ENCODE data around the gene GPT2. TPM values are rescaled to one million over a fixed set of nuclear protein-coding genes. Genes with fewer than 3 reads are reported as not detected.

Gene GPT2
- total RNA-seq, 1 donor from 2014 or later, result 21.6 TPM

DNA sequence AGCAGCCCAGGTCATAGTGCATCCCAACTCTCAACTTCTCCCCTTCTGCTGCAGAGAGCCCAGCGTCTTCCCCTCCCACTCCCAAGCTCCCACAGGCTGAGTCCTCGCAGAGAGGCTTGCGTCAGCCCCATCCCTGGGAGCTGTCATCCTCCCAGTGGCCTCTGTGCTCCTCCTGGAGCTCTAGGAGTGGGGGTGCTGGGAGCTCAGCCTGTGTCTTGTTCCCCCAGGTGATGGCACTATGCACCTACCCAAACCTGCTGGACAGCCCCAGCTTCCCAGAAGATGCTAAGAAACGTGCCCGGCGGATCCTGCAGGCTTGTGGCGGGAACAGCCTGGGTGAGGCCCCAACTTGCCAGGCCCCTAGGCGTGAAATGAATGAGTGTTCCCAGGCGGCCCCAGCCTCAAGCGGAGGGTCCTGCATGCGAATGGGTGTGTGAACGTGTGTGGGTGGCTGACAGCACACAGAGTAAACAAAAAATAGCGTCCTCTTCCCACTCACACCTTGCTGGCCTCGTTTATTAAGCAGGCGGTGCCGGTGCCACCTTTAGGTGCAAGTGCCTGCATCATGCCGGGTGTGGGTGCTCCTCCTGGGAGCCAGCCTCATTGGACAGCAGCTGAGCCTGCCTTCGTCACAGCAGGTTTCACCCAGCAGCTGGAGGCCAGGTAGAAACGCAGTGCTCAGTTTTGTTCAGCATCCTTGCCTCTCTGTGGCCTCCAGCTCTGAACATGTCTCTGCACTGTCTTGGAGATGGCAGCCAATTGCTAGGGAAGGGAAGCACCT lies 16.5 kb downstream of the GPT2 start:
- Mint-ChIP-seq H3K36me3 (peaks cover 21% of the 10 kb centered on the region), H3K4me3 (no peak overlapping the region), H3K9me3 (no peaks in the 10 kb centered on the region), H3K27me3 (ENCODE audit: insufficient read depth, low read depth) (peaks cover 5% of the 10 kb centered on the region), H3K27ac (no peak overlapping the region), H3K4me1 (peaks cover 21% of the 10 kb centered on the region)
- no peaks in the 10 kb centered on the region for H3K36me3 ChIP-seq
- H3K27me3 ChIP-seq, result no peaks in the 10 kb centered on the region
- TF ChIP-seq EZH2 (IDR thresholded peaks at IDR 0.05) (no peak), EZH2phosphoT487 (IDR thresholded peaks at IDR 0.05) (no peak)
- TF ChIP-seq, protein P1, sequence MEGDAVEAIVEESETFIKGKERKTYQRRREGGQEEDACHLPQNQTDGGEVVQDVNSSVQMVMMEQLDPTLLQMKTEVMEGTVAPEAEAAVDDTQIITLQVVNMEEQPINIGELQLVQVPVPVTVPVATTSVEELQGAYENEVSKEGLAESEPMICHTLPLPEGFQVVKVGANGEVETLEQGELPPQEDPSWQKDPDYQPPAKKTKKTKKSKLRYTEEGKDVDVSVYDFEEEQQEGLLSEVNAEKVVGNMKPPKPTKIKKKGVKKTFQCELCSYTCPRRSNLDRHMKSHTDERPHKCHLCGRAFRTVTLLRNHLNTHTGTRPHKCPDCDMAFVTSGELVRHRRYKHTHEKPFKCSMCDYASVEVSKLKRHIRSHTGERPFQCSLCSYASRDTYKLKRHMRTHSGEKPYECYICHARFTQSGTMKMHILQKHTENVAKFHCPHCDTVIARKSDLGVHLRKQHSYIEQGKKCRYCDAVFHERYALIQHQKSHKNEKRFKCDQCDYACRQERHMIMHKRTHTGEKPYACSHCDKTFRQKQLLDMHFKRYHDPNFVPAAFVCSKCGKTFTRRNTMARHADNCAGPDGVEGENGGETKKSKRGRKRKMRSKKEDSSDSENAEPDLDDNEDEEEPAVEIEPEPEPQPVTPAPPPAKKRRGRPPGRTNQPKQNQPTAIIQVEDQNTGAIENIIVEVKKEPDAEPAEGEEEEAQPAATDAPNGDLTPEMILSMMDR (IDR thresholded peaks at IDR 0.05), result no peak
- peaks cover 23% of the 10 kb centered on the region for H3K79me2 ChIP-seq (ENCODE audit: low read depth)
- no peaks in the 10 kb centered on the region for H3K9me3 ChIP-seq (ENCODE audit: low read depth)
- H3K4me2 ChIP-seq, result no peak overlapping the region
- no peaks in the 10 kb centered on the region for H3K4me1 ChIP-seq
- peaks cover 28% of the 10 kb centered on the region for H4K20me1 ChIP-seq (ENCODE audit: low read depth)
- H3F3A ChIP-seq (ENCODE audit: low read depth), result no peaks in the 10 kb centered on the region
- no peak overlapping the region for H3K27ac ChIP-seq
- H2AFZ ChIP-seq (replicated peaks), result no peak overlapping the region
- H3K9ac ChIP-seq, result no peak overlapping the region
- H3K4me3 ChIP-seq, result no peak overlapping the region
- DNase-seq (ENCODE audit: low spot score), result no peak

DNA sequence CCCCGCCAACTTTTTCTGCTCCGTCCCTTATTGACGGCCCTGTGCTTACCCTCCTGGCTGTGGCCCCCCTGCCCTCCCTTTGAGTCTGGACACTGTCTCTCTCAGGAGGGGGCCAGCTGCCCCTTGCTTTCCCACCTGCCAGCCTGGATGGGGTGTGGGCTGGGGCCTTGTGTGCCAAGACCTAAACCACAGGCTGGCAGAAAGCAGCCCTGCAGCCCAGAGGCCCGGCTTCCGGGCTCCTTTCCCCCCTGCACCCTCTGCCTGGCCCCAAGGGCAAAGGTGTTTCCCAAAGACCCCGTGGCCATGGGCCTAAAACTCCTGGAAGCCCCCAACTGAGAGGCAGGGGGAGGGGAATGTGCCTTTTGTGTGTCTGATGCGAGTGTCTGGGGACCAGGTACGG lies 17.5 kb downstream of the GPT2 start:
- H3K27me3 Mint-ChIP-seq (ENCODE audit: insufficient read depth, low read depth), result peaks cover 3% of the 10 kb centered on the region
- H3K36me3 Mint-ChIP-seq, result peaks cover 20% of the 10 kb centered on the region
- Histone ChIP-seq H2AFZ (replicated peaks) (no peak overlapping the region), H3K36me3 (no peaks in the 10 kb centered on the region), H4K20me1 (ENCODE audit: low read depth) (peaks cover 18% of the 10 kb centered on the region), H3K9me3 (ENCODE audit: low read depth) (no peaks in the 10 kb centered on the region), H3K27ac (no peak overlapping the region), H3K4me3 (no peak overlapping the region), H3K4me1 (no peaks in the 10 kb centered on the region), H3K79me2 (ENCODE audit: low read depth) (peaks cover 12% of the 10 kb centered on the region), H3K27me3 (no peaks in the 10 kb centered on the region), H3K4me2 (no peak overlapping the region), H3F3A (ENCODE audit: low read depth) (no peaks in the 10 kb centered on the region), H3K9ac (no peak overlapping the region)
- H3K4me1 Mint-ChIP-seq, result peaks cover 11% of the 10 kb centered on the region
- no peak overlapping the region for H3K27ac Mint-ChIP-seq
- H3K9me3 Mint-ChIP-seq, result no peaks in the 10 kb centered on the region
- no peak for TF ChIP-seq EZH2phosphoT487 (IDR thresholded peaks at IDR 0.05)
- H3K4me3 Mint-ChIP-seq, result no peak overlapping the region
- no peak for DNase-seq (ENCODE audit: low spot score)

DNA sequence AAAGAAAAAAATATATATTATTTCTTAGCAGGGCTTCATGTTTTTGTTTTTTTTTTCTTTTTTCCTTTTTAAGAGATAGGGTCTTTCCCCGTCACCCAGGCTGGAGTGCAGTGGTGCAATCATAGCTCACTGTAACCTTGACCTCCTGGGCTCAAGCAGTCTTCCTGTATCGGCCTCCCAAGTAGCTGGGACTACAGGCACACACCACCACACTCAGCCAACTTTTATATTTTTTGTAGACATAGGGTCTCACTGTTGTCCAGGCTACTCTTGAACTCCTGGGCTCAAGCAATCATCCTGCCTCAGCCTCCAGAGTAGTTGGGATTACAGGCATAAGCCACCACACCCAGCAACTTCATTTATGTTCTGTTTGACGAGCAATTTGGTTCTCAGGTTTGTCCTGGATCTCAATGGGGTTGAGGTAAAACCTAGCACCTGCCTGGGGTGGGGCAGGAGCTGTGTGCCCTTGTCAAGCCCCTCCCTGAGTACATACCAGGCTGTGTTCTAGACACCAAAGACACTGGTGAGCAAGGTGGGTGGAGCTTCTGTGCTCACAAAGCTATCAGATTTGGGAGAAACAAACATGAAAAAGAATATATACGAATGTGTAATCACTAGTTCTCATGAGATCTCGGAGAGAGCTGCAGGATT lies 19.2 kb downstream of the GPT2 start:
- Mint-ChIP-seq H3K9me3 (no peaks in the 10 kb centered on the region), H3K27me3 (ENCODE audit: insufficient read depth, low read depth) (peaks cover 5% of the 10 kb centered on the region), H3K36me3 (peaks cover 28% of the 10 kb centered on the region), H3K27ac (no peak overlapping the region), H3K4me3 (no peak overlapping the region), H3K4me1 (peaks cover 9% of the 10 kb centered on the region)
- no peaks in the 10 kb centered on the region for H3K36me3 ChIP-seq
- H3K4me2 ChIP-seq, result no peak overlapping the region
- no peak overlapping the region for H3K4me3 ChIP-seq
- no peak overlapping the region for H3K9ac ChIP-seq
- H3K27ac ChIP-seq, result no peak overlapping the region
- no peak for TF ChIP-seq EZH2phosphoT487 (IDR thresholded peaks at IDR 0.05)
- no peak for TF ChIP-seq EZH2 (IDR thresholded peaks at IDR 0.05)
- TF ChIP-seq, protein P1 (IDR thresholded peaks at IDR 0.05), result no peak
- peaks cover 9% of the 10 kb centered on the region for H4K20me1 ChIP-seq (ENCODE audit: low read depth)
- H3F3A ChIP-seq (ENCODE audit: low read depth), result peaks cover 10% of the 10 kb centered on the region
- H3K27me3 ChIP-seq, result no peaks in the 10 kb centered on the region
- H2AFZ ChIP-seq (replicated peaks), result no peak overlapping the region
- H3K9me3 ChIP-seq (ENCODE audit: low read depth), result no peaks in the 10 kb centered on the region
- no peaks in the 10 kb centered on the region for H3K4me1 ChIP-seq
- no peak for DNase-seq (ENCODE audit: low spot score)
- no peaks in the 10 kb centered on the region for H3K79me2 ChIP-seq (ENCODE audit: low read depth)

DNA sequence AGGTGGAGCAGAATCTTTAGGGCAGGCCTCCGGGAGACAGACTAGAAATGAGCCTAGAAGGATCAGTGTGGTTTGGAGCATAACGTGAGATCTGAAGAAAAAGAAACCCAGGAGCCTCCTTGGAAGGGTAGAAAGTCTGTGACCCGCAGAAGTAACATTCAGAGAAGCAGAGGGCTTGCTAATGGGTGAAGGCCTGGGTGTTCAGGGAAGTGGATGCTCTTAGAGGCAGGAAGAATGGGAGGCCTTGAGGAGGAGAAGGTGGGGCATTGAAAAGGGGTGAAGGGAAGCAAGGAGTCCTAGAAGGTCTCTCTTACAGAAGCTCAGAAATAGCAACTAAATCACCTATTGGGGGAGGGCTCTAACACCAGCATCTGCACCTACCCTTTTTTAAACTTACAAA lies 20.3 kb downstream of the GPT2 start:
- Mint-ChIP-seq H3K27me3 (ENCODE audit: insufficient read depth, low read depth) (peaks cover 5% of the 10 kb centered on the region), H3K36me3 (peaks cover 31% of the 10 kb centered on the region)

More for the DNA sequence above, 20.3 kb downstream of the GPT2 start:
- Histone ChIP-seq H3K9ac (no peak overlapping the region), H3K27me3 (no peaks in the 10 kb centered on the region), H3K36me3 (no peaks in the 10 kb centered on the region), H3K4me3 (no peak overlapping the region), H3K4me1 (no peaks in the 10 kb centered on the region), H3K27ac (no peak overlapping the region), H2AFZ (replicated peaks) (no peak overlapping the region), H3K9me3 (ENCODE audit: low read depth) (no peaks in the 10 kb centered on the region), H3F3A (ENCODE audit: low read depth) (peaks cover 14% of the 10 kb centered on the region), H3K4me2 (no peak overlapping the region), H4K20me1 (ENCODE audit: low read depth) (peaks cover 8% of the 10 kb centered on the region), H3K79me2 (ENCODE audit: low read depth) (no peaks in the 10 kb centered on the region)
- no peak overlapping the region for H3K4me3 Mint-ChIP-seq
- no peaks in the 10 kb centered on the region for H3K9me3 Mint-ChIP-seq
- H3K27ac Mint-ChIP-seq, result no peak overlapping the region
- peaks cover 13% of the 10 kb centered on the region for H3K4me1 Mint-ChIP-seq
- no peak for DNase-seq (ENCODE audit: low spot score)
- TF ChIP-seq EZH2phosphoT487 (IDR thresholded peaks at IDR 0.05) (no peak), EZH2 (IDR thresholded peaks at IDR 0.05) (no peak)
- TF ChIP-seq, protein P1 (IDR thresholded peaks at IDR 0.05), result no peak

All from neural progenitor cell (in vitro differentiated cells).